Ascending aorta (tissue), 2 donors: Measurements from ENCODE around the gene AEBP2. TPM values are rescaled to one million over a fixed set of nuclear protein-coding genes. Genes with fewer than 3 reads are reported as not detected.
"Not testable (repeated sequence)": the region's sequence is repeated elsewhere in the genome, so short reads cannot be mapped to it uniquely, and the experiment has no call there.

ENCODE experiments used
- DNase-seq, 2 donors: peaks; one replicate each; pipeline ENCODE4 v3.0.0-alpha.2; 2019; ENCODE audit warnings: low spot score in 2 of 2
- H3K27ac ChIP-seq, 2 donors: fragments of 200-600 bp; sonication (generic); one replicate each; pipeline ENCODE4 v1.5.1; 2016 to 2017; ENCODE audit warnings: mild to moderate bottlenecking in 1 of 2
- H3K27me3 ChIP-seq: fragments of 200-600 bp; sonication (generic); one replicate; pipeline ENCODE4 v1.5.1; 2017
- H3K36me3 ChIP-seq, 2 donors: fragments of 200-600 bp; sonication (generic); one replicate each; pipeline ENCODE4 v1.5.1; 2016
- H3K4me1 ChIP-seq, 2 donors: fragments of 200-600 bp; sonication (generic); one replicate each; pipeline ENCODE4 v1.5.1; 2016 to 2017; ENCODE audit warnings: mild to moderate bottlenecking in 1 of 2
- H3K4me3 ChIP-seq, 2 donors: fragments of 200-600 bp; sonication (generic); one replicate each; pipeline ENCODE4 v1.5.1; 2016 to 2017; ENCODE audit warnings: mild to moderate bottlenecking in 1 of 2
- H3K9me3 ChIP-seq, 2 donors: fragments of 200-600 bp; sonication (generic); one replicate each; pipeline ENCODE4 v1.5.1; 2016
- intact Hi-C: fragments of 100-400 bp; cut with DNase I; formaldehyde crosslinking; loops from one replicate; pipeline ENCODE4 v1.15.1; 2023
- total RNA-seq: library from RNA; depleted of rRNA; stranded (reverse); fragments of >200 nt; gene quantifications from one replicate; pipeline ENCODE4 v1.1.0, GENCODE V29; 2016
- TF ChIP-seq, protein P1 (sequence below), 3 experiments: fragments of 200-600 bp in 2 of 3; fragments of 450-650 bp in 1 of 3; sonication (generic) in 2 of 3; IDR thresholded peaks; one replicate each; pipeline ENCODE4 v1.5.1; 2016 to 2019; ENCODE audit warnings: antibody characterized with exemption in 3 of 3, mild to moderate bottlenecking in 1 of 3, moderate library complexity in 1 of 3

AEBP2 gene
- total RNA-seq, 1 donor from 2014 or later, result 29.6 TPM

DNA sequence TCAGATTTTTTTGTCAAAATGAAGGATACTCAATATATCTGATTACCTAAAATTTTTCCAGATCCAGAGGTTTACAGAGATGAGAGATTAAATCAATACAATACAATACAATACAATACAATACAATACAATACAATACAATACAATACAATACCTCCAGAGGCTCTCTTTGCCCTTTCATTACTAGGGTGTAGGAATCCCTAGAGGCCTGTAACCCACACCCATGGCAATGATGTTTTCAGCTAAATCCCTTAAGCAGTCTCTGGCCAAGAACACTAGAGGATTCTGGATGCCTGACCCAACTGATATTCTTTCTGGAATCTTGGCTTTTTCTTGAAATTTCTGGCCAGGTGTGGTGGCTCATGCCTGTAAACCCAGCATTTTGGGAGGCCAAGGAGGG is 23.7 kb upstream of the AEBP2 start:
- DNase-seq, result no peak
- Histone ChIP-seq H3K27ac (peak overlapping the region; percentile 3 to 21), H3K27me3 (no peaks in the 10 kb centered on the region), H3K9me3 (no peaks in the 10 kb centered on the region), H3K36me3 (no peaks in the 10 kb centered on the region), H3K4me3 (no peak overlapping the region), H3K4me1 (peaks cover 0 to 16% of the 10 kb centered on the region in 2 donors)
- intact Hi-C loops, result no loop called here
- TF ChIP-seq, protein P1, sequence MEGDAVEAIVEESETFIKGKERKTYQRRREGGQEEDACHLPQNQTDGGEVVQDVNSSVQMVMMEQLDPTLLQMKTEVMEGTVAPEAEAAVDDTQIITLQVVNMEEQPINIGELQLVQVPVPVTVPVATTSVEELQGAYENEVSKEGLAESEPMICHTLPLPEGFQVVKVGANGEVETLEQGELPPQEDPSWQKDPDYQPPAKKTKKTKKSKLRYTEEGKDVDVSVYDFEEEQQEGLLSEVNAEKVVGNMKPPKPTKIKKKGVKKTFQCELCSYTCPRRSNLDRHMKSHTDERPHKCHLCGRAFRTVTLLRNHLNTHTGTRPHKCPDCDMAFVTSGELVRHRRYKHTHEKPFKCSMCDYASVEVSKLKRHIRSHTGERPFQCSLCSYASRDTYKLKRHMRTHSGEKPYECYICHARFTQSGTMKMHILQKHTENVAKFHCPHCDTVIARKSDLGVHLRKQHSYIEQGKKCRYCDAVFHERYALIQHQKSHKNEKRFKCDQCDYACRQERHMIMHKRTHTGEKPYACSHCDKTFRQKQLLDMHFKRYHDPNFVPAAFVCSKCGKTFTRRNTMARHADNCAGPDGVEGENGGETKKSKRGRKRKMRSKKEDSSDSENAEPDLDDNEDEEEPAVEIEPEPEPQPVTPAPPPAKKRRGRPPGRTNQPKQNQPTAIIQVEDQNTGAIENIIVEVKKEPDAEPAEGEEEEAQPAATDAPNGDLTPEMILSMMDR (IDR thresholded peaks at IDR 0.05), result no peak

DNA sequence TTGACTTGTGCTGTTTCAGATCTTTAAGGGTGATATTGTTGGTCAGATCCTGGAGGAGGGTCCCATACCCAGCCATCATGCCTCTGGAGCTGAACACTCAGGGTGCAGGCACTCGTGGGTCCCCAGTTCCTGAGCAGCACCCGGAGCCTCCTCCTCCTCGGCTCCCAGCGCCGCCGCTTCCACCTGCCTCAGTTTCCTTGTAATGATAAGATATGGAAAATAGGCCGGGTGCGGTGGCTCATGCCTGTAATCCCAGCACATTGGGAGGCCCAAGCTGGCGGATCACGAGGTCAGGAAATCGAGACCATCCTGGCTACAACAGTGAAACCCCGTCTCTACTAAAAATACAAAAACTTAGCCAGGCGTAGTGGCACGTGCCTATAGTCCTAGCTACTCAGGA is 20.2 kb upstream of the AEBP2 start:
- H3K4me3 ChIP-seq, result no peak overlapping the region
- TF ChIP-seq, protein P1 (IDR thresholded peaks at IDR 0.05), result no peak
- H3K4me1 ChIP-seq, result no peaks in the 10 kb centered on the region
- H3K27me3 ChIP-seq, result no peaks in the 10 kb centered on the region
- H3K36me3 ChIP-seq, result no peaks in the 10 kb centered on the region
- H3K9me3 ChIP-seq, result no peaks in the 10 kb centered on the region
- peak in 1 of 2 donors; percentile 53 for DNase-seq
- intact Hi-C loops, result no loop called here
- H3K27ac ChIP-seq, result no peak overlapping the region

DNA sequence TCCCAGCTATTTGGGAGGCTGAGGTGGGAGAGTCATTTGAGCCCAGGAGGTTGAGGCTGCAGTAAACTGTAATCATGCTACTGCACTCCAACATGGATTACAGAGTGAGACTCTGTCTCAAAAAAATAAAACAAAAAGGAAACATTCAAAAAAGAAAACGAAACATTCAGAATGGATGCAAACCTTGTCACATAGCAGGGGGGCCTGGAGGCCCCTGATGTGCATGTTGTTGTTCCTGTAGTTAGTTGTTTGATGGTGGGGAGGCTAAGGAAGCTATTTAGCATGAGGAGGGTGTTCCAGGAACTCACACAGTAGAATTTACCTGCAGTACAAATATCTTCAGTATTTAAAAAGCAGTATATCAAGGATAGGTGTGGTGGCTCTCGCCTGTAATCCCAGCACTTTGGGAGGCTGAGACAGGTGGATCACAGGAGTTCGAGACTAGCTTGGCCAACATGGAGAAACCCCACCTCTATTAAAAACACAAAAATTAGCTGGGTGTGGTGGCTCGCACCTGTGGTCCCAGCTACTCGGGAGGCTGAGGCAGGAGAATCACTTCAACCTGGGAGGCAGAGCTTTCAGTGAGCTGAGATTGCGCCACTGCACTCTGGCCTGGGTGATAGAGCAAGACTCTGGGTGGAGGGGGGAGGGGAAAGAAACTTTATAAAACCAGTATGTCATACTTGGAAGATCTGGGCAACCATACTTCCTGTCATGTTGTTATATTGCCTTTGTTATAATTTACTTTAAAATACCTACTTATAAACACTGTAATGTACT is 17.6 kb upstream of the AEBP2 start:
- no peaks in the 10 kb centered on the region for H3K27me3 ChIP-seq

DNA sequence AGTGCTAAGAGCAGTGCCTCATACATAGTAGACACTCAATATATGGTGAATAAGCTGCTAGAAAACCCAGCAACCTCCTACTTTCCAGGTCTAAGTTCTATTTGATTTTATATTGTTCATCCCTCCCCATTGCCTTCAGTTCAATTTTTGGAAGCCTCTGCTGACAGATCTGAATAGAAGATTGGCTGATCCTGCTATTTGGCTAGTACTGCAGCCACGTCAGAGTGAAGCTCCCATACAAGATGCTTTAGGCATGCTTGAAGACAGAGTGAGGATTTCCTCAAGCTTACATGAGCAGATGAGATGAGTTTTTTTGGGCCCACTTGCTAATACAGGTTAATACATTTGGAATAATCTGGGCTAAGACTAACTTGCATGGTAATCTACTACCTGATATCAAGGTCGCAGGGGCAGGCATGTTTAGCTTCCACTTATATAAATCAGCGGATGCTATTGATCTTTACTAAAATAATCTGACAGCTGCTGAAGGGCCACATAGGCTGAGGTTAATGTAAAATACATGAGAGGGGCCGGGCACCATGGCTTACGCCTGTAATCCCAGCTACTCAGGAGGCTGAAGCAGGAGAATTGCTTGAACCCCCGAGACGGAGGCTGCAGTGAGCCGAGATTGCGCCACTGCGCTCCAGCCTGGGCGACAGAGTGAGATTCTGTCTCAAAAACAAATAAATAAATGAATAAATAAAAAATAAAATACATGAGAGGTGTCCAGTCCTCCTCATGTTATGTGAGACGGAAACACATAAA is 15.9 kb upstream of the AEBP2 start:
- TF ChIP-seq, protein P1 (IDR thresholded peaks at IDR 0.05), result no peak
- DNase-seq, result no peak
- H3K4me3 ChIP-seq, result no peak overlapping the region
- H3K27ac ChIP-seq, result no peak overlapping the region
- no peaks in the 10 kb centered on the region for H3K36me3 ChIP-seq
- no peaks in the 10 kb centered on the region for H3K9me3 ChIP-seq
- no peaks in the 10 kb centered on the region for H3K27me3 ChIP-seq
- H3K4me1 ChIP-seq, result no peaks in the 10 kb centered on the region
- intact Hi-C loops, result no loop called here

More for the DNA sequence above, 17.6 kb upstream of the AEBP2 start:
- Histone ChIP-seq H3K4me1 (no peaks in the 10 kb centered on the region), H3K4me3 (no peak overlapping the region), H3K9me3 (no peaks in the 10 kb centered on the region), H3K27ac (no peak overlapping the region), H3K36me3 (no peaks in the 10 kb centered on the region)
- no peak for DNase-seq
- intact Hi-C loops, result no loop called here
- TF ChIP-seq, protein P1 (IDR thresholded peaks at IDR 0.05), result no peak

DNA sequence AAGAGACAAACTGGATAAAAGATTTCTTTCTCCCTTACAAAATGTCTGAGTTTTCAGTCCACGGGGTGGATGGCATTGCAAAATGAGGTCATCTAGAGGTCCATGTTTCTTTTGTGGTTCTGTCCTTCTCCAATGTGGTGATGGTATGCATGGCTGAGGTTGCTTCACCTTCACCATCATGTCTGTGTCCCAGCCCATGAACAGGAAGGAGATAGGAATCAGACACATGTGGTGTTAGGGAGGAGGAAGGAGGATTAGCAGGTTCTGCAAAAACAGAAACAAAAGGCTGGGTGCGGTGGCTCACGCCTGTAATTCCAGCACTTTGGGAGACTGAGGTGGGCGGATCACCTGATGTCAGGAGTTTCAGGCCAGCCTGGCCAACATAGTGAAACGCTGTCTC is 11.0 kb upstream of the AEBP2 start:
- TF ChIP-seq, protein P1 (IDR thresholded peaks at IDR 0.05), result no peak
- Histone ChIP-seq H3K4me3 (no peak overlapping the region), H3K9me3 (no peaks in the 10 kb centered on the region), H3K4me1 (peaks cover 0 to 11% of the 10 kb centered on the region in 2 donors), H3K36me3 (no peaks in the 10 kb centered on the region), H3K27me3 (no peaks in the 10 kb centered on the region), H3K27ac (no peak overlapping the region)
- no peak for DNase-seq
- intact Hi-C loops, result no loop called here

DNA sequence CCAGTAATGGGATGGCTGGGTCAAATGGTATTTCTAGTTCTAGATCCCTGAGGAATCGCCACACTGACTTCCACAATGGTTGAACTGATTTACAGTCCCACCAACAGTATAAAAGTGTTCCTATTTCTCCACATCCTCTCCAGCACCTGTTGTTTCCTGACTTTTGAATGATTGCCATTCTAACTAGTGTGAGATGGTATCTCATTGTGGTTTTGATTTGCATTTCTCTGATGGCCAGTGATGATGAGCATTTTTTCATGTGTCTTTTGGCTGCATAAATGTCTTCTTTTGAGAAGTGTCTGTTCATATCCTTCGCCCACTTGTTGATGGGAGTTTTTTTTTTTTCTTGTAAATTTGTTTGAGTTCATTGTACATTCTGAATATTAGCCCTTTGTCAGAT is 9.8 kb upstream of the AEBP2 start:
- H3K9me3 ChIP-seq, H3K4me3 ChIP-seq, intact Hi-C loops, H3K36me3 ChIP-seq, DNase-seq, H3K27me3 ChIP-seq, H3K27ac ChIP-seq: not testable (repeated sequence)
- H3K4me1 ChIP-seq, result peaks cover 0 to 11% of the 10 kb centered on the region in 2 donors
